CD4-positive, alpha-beta T cell treated with Interferon alpha-2 for 1 hour (primary cell): ENCODE measurements around the gene IFT52.

ENCODE experiments used
- DNase-seq, 2 donors: peaks; one replicate each; pipeline ENCODE4 v3.0.0-alpha.2; 2020 to 2022

IFT52 gene

GRCh38 chr20:43590392-43591303, at the start of gene IFT52:
IFT52 (plus strand) TSS chr20:43590937; CDS start chr20:43594699, 3,762 bp downstream.
- peak; percentile 85 to 89 for DNase-seq

GRCh38 chr20:43541214-43541613, 49.5 kb upstream of the IFT52 start:
- DNase-seq, result no peak

GRCh38 chr20:43542161-43542560, 48.6 kb upstream of the IFT52 start:
- DNase-seq, result no peak

- no peak for DNase-seq
These were observed 48.1 kb upstream of the IFT52 start for GRCh38 chr20:43542674-43543073.

GRCh38 chr20:43543138-43543537, 47.6 kb upstream of the IFT52 start:
- no peak for DNase-seq

- DNase-seq, result no peak
These were observed 46.2 kb upstream of the IFT52 start for GRCh38 chr20:43544501-43544900.

GRCh38 chr20:43545837-43546578, 44.7 kb upstream of the IFT52 start:
- no peak for DNase-seq

GRCh38 chr20:43548273-43548880, 42.4 kb upstream of the IFT52 start:
- no peak for DNase-seq

- no peak for DNase-seq
These were observed 41.2 kb upstream of the IFT52 start for GRCh38 chr20:43549416-43550065.

- DNase-seq, result no peak
These were observed 40.3 kb upstream of the IFT52 start for GRCh38 chr20:43550456-43550855.

- DNase-seq, result no peak
These were observed 36.4 kb upstream of the IFT52 start for GRCh38 chr20:43554369-43554768.

- DNase-seq, result no peak
These were observed 32.2 kb upstream of the IFT52 start, which contains the start of gene SGK2 for GRCh38 chr20:43558412-43559146. SGK2 (plus strand) TSS chr20:43559027; CDS start chr20:43566496, 7,469 bp downstream.

GRCh38 chr20:43559147-43559987, 31.4 kb upstream of the IFT52 start:
- DNase-seq, result no peak

- no peak for DNase-seq
These were observed 29.8 kb upstream of the IFT52 start for GRCh38 chr20:43560974-43561373.

- no peak for DNase-seq
These were observed 27.3 kb upstream of the IFT52 start for GRCh38 chr20:43563429-43563828.

GRCh38 chr20:43563991-43564390, 26.7 kb upstream of the IFT52 start:
- DNase-seq, result no peak

- DNase-seq, result no peak
These were observed 26.3 kb upstream of the IFT52 start for GRCh38 chr20:43564455-43564854.

- no peak for DNase-seq
These were observed 25.6 kb upstream of the IFT52 start for GRCh38 chr20:43564993-43565757.

GRCh38 chr20:43565758-43566104, 25.0 kb upstream of the IFT52 start:
- DNase-seq, result no peak

- DNase-seq, result no peak
These were observed 23.3 kb upstream of the IFT52 start for GRCh38 chr20:43567477-43567876.

- no peak for DNase-seq
These were observed 22.0 kb upstream of the IFT52 start for GRCh38 chr20:43568706-43569105.
